Thyroid gland (tissue), 4 donors: ENCODE results near the gene LPAR1.

Experiments used
- CTCF ChIP-seq, 6 experiments: fragments of 200-600 bp in 3 of 6; fragments of 450-650 bp in 3 of 6; sonication (generic) in 3 of 6; IDR thresholded peaks; one replicate each; pipeline ENCODE4 v1.5.1; 2016 to 2019; ENCODE audit warnings: antibody characterized with exemption in 6 of 6, mild to moderate bottlenecking in 2 of 6, inconsistent platforms in 1 of 6, moderate library complexity in 1 of 6
- POLR2A ChIP-seq, 2 donors: fragments of 450-650 bp; IDR thresholded peaks; one replicate each; pipeline ENCODE4 v1.6.1; 2017; ENCODE audit warnings: antibody characterized with exemption in 2 of 2, mild to moderate bottlenecking in 2 of 2, moderate library complexity in 1 of 2

GRCh38 chr9:110986529-110986928 lies 51.7 kb downstream of the LPAR1 start:
- TF ChIP-seq CTCF (IDR thresholded peaks at IDR 0.05) = no peak
- TF ChIP-seq POLR2A (IDR thresholded peaks at IDR 0.05) = no peak
